Amygdala (tissue), 56 donors: ENCODE results near the gene KRTAP9-3.
"Not testable (repeated sequence)": the region's sequence is repeated elsewhere in the genome, so short reads cannot be mapped to it uniquely, and the experiment has no call there.

Experiments
- DNase-seq, 56 donors: peaks; one replicate each; lab custom pipeline; 2025; lab: John Stamatoyannopoulos, UW

KRTAP9-3 gene, protein sequence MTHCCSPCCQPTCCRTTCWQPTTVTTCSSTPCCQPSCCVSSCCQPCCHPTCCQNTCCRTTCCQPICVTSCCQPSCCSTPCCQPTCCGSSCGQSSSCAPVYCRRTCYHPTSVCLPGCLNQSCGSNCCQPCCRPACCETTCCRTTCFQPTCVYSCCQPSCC

DNA sequence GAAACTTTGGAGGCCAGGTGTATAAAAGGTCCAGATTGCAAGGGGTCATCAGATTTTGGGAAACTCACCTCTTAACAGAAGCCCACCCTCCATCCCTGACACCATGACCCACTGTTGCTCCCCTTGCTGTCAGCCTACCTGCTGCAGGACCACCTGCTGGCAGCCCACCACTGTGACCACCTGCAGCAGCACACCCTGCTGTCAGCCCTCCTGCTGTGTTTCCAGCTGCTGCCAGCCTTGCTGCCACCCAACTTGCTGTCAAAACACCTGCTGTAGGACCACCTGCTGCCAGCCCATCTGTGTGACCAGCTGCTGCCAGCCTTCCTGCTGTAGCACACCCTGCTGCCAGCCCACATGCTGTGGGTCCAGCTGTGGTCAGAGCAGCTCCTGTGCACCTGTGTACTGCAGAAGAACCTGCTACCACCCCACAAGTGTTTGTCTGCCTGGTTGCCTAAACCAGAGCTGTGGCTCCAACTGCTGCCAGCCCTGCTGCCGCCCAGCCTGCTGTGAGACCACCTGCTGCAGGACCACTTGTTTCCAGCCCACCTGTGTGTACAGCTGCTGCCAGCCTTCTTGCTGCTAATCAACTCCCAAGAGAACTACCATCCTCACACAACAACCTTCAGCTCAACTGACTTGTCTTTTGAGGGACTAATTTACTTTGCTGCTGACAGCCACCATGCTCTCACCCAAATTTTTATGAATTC, at the start of gene KRTAP9-3:
TSS of gene KRTAP9-3 (plus strand) at position 51 of the 707 bp plus-strand sequence. CDS start at position 104, 53 bp downstream.
- not testable (repeated sequence) for DNase-seq

DNA sequence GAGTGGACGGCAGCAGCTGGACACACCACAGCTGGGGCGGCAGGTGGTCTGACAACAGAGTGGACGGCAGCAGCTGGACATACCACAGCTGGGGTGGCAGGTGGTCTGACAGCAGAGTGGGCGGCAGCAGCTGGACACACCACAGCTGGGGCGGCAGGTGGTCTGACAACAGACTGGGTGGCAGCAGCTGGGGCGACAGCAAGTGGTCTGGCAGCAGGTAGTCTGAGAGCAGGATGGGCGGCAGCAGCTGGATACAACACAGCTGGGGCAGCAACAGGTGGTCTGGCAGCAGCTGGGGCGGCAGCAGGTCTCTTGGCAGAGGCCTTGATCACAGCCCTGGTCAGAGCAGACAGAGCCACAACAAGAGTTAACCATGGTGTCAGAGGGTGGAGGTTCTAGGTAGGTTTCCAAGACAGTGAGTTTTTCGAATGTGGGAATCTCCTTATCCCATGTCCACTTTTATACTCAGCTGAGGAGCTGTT, 47.7 kb upstream of the KRTAP9-3 start, which contains the start of gene KRTAP4-1:
TSS of gene KRTAP4-1 (minus strand) at position 432 of the 482 bp plus-strand sequence. CDS start at position 375, 57 bp downstream.
- no peak for DNase-seq

DNA sequence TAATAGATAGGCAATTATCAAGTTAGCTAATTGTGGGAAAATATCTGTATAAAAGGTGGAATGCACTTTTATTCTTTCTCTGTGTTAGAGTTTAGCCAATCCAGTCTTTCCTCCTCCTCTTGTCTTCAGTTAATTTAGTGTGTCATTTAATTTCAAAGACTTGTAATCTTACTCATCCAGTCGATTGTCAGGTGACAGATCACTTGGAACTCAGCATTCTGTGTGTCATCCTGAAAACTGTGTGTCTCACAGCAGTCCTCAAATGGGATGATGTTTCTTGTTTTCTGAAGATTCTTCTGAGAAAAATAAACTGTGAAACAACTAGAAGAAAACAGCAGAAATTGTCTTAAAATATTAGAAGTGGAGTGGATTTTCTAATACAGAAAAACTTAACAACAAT, 47.2 kb upstream of the KRTAP9-3 start:
- no peak for DNase-seq

DNA sequence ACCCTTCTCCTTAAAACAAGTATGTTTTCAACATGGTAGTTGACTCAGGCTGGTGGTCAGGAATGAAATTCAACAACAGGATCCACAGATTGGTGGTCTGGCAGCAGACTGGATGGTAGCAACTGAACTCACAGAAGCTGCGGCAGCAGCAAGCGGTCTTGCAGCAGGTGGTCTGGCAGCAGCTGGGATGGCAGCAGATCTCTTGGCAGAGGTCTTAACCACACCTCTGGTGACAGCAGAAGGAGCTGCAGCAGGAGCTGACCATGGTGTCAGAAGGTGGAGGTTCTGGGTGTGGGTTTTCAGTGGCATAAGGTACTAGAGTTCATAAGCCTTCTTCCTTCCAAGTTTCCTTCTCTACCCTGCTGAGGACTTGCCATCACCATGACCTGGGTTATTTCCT, 45.4 kb upstream of the KRTAP9-3 start:
- no peak for DNase-seq

DNA sequence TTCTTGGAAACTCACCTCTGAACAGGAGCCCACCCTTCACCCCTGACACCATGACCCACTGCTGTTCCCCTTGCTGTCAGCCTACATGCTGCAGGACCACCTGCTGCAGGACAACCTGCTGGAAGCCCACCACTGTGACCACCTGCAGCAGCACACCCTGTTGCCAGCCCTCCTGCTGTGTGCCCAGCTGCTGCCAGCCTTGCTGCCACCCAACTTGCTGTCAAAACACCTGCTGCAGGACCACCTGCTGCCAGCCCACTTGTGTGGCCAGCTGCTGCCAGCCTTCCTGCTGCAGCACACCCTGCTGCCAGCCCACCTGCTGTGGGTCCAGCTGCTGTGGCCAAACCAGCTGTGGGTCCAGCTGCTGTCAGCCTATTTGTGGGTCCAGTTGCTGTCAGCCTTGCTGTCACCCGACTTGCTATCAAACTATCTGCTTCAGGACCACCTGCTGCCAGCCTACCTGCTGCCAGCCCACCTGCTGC, 42.4 kb upstream of the KRTAP9-3 start, which contains the start of gene KRTAP9-1:
TSS of gene KRTAP9-1 (plus strand) at position 51 of the 482 bp plus-strand sequence. CDS start at position 51, 0 bp downstream.
- DNase-seq, result not testable (repeated sequence)

DNA sequence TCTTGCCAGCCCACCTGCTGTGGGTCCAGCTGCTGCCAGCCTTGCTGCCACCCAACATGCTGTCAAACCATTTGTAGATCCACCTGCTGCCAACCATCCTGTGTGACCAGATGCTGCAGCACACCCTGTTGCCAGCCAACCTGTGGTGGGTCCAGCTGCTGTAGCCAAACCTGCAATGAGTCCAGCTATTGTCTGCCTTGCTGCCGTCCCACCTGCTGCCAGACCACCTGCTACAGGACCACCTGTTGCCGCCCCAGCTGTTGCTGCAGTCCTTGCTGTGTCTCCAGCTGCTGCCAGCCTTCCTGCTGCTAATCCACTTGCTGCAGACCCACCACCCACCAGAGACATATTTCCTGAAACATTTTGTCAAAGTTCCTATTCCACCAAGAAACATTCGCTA, 41.9 kb upstream of the KRTAP9-3 start:
- DNase-seq, result no peak

DNA sequence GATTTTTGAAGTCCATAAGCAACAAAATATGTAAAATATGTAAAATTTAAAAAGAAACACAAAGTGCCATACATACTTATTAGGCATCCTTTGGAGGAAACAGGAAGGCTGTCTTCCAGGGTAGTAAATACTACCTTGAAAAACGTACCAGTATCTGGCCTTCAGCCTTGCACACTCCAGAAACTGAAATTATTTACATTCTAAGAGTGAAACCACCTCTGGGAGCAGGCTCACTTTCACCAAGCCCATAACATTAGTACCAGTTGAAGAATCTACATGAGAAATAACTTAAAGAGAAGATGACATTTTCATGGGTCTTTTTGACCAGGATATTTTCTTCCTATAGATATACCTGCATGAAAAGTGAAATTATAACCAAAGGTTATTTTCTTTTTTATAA, 36.2 kb upstream of the KRTAP9-3 start:
- DNase-seq, result no peak

DNA sequence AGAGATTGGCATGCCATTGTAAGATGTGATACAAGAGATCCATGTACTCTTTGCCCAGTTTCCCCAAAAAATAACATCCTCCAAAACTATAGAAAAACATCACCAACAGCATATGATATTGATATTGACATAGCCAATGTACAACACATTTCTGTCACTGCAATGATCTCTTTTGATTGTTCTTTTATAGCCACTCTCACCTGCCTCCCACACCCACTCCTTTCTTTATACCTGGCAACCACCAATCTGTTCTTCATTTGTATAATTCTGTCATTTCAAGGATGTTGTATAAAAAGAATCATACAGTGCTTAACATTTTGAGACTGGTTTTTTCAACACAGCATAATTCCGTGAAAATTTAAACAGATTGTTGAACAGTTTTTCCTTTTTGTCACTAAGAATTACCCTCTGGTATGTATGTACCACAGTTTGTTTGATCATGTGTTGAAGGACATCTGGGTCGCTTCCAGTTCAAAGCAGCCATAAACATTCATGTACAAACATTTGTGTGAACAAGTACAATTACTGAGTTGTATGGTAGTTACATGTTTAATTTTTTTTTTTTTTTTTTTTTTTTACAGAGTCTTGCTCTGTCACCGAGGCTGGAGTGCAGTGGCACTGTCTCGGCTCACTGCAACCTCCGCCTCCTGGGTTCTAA, 32.7 kb upstream of the KRTAP9-3 start:
- no peak for DNase-seq

DNA sequence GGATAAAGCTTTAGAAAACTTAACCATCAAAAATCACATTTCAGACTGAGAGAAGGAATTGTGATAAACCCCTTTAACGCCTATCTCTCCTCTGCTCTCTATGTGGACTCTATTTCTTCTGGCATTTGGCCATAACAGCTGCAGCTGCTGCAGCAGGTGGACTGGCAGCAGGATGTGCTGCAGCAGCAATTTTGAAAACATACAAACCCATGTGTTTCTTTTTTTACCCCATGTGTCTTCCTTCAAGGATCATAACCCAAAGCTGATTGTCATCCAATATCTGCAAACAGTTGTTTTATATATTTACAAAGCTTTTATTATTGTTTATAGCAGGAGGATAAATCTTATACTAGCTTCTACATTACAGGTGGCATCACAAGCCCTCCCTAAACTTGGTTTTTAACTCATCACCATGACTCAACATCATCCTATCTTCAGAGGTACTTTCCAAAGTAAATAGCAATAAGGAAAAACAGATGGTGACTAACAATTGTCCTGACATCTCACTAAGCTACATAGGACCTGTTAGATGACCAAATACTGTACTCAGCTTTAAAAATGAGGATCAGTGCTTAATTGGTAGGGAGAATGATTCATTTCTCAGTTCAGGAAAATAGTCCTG, 20.3 kb upstream of the KRTAP9-3 start:
- no peak for DNase-seq

DNA sequence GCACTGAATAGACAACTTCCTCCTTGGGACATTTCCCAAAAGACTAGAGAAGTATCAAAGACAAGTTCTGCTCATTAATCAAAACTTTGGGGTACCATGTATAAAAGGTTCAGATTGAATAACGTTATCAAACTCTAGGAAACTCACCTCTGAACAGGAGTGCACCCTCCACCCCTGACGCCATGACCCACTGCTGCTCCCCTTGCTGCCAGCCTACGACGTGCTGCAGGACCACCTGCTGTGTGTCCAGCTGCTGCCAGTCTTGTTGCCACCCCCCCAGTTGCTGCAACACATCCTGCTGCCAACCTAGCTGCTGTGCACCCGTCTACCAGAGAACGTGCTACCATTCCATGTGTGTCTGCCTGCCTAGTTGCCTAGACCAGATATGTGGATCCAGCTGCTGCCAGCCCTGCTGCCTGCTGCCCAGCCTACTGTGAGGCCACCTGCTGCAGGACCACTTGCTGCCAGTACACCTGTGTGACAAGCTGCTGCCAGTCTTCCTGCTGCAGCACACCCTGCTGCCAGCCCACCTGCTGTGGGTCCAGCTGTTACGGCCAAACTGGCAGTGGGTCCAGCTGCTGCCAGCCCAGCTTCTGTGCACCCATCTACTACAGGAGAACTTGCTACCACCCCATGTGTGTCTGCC, 19.6 kb upstream of the KRTAP9-3 start:
- DNase-seq, result no peak

DNA sequence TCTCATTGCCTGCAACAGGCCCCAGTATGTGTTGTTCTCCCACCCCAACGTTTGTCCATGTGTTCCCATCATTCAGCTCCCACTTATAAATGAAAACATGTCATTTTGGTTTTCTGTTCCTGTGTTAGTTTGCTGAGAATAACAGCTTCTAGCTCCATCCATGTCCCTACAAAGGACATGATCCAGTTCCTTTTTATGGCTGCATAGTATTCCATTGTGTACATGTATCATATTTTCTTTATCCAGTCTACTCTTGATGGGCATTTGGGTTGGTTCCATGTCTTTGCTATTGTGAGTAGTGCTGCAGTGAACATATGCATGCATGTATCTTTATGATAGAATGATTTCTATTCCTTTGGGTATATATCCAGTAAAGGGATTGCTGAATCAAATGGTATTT, 16.6 kb upstream of the KRTAP9-3 start:
- DNase-seq, result no peak

DNA sequence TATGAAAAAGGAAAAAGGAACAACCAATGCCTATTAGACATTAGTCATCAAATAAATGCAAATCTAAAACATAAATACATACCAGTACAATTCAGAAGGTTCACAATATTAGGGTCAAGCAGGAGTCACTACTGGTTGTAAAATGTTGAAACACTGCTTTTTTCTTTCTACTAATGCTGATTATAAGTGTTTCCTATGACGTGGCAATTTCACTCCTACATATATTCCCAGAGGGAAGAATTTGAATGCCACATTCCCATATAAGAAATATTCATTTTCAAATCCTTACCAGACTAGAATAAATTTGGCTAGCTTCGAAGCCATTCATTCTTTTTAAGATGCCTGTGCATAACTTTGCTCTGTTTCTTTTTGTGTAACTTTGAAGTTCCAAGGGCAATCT, 8.4 kb upstream of the KRTAP9-3 start:
- DNase-seq, result no peak

DNA sequence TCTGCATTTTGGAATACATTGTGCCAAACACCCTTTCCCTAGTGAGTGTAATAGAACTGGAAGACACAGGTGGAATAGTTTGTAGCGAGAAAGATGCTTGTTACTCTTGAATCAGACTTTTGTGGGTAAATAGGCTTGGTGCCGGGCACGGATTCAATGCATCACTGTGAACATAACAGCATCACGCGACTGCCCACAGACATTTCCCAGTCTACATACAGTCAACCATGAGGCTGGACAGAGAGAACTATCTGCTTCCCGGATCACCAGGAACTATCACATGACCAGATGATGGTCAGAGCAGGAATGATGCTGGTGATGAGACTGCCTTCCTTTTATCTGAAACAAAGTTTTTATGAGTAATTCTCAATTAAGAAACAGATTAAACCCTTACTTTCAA, 6.2 kb upstream of the KRTAP9-3 start:
- DNase-seq, result no peak

DNA sequence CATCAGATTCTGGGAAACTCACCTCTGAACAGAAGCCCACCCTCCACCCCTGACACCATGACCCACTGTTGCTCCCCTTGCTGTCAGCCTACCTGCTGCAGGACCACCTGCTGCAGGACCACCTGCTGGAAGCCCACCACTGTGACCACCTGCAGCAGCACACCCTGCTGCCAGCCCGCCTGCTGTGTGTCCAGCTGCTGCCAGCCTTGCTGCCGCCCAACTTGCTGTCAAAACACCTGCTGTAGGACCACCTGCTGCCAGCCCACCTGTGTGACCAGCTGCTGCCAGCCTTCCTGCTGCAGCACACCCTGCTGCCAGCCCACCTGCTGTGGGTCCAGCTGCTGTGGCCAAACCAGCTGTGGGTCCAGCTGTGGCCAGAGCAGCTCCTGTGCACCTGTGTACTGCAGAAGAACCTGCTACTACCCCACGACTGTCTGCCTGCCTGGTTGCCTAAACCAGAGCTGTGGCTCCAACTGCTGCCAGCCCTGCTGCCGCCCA, 5.6 kb upstream of the KRTAP9-3 start, which contains the start of gene KRTAP9-2:
TSS of gene KRTAP9-2 (plus strand) at position 51 of the 498 bp plus-strand sequence. CDS start at position 58, 7 bp downstream.
- not testable (repeated sequence) for DNase-seq

DNA sequence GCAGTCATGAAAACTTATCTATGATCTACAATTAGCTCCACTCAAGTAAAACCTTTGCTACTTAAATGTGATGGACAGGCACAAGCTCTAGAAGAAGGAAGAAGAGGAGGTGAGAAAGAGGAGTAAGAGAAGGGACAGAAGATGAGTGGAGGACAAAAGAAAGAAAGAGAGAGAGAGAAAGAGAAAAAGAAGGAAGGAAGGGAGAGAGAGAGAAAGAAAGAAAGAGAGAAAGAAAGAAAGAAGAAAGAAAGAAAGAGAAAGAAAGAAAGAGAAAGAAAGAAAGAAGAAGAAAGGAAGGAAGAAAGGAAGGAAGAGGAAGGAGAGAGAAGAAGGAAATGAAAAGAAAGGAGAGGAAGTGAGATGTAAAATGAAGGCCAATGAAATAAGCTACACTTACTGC, 2.2 kb upstream of the KRTAP9-3 start:
- no peak for DNase-seq

DNA sequence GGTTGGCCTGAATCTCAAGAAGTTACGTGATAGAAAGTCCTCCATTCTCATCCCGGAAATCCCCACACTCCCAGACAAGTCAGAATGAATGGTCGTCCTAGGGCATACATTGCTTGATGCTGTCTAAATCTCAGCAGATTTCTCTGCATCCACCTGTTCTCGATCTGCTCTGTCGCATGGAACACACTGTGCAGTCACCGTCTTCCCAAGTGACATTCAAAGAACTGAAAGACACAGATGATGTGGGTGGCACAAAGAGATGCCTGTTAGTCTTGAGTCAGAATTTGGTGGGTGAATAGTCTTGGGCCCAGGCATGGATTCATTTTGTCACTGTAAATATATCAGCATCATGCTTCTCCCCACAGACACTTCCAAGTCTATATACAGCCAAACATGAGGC, 518 bp upstream of the KRTAP9-3 start:
- no peak for DNase-seq

DNA sequence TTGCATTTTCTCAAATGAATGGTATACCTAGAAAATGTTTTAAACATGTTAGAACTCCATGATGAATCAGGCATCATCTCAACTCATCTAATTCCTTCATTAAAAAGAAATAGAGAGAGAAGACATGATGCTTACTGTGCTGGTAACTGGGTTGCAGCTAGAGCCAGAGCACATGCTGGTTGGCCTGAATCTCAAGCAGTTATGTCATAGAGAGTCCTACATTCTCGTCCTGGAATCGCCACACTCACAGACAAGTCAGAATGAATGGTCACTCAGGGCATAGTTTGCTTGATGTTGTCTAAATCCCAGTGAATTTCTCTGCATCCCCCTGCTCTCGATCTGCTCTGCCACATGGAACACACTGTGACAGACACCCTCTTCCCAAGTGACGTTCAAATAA, 4.9 kb downstream of the KRTAP9-3 start:
- not testable (repeated sequence) for DNase-seq

DNA sequence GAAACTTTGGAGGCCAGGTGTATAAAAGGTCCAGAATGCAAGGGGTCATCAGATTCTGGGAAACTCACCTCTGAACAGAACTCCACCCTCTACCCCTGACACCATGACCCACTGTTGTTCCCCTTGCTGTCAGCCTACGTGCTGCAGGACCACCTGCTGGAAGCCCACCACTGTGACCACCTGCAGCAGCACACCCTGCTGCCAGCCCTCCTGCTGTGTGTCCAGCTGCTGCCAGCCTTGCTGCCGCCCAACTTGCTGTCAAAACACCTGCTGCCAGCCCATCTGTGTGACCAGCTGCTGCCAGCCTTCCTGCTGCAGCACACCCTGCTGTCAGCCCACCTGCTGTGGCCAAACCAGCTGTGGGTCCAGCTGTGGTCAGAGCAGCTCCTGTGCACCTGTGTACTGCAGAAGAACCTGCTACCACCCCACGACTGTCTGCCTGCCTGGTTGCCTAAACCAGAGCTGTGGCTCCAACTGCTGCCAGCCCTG, 5.7 kb downstream of the KRTAP9-3 start, which contains the start of gene KRTAP9-8:
TSS of gene KRTAP9-8 (plus strand) at position 51 of the 489 bp plus-strand sequence. CDS start at position 104, 53 bp downstream.
- not testable (repeated sequence) for DNase-seq

DNA sequence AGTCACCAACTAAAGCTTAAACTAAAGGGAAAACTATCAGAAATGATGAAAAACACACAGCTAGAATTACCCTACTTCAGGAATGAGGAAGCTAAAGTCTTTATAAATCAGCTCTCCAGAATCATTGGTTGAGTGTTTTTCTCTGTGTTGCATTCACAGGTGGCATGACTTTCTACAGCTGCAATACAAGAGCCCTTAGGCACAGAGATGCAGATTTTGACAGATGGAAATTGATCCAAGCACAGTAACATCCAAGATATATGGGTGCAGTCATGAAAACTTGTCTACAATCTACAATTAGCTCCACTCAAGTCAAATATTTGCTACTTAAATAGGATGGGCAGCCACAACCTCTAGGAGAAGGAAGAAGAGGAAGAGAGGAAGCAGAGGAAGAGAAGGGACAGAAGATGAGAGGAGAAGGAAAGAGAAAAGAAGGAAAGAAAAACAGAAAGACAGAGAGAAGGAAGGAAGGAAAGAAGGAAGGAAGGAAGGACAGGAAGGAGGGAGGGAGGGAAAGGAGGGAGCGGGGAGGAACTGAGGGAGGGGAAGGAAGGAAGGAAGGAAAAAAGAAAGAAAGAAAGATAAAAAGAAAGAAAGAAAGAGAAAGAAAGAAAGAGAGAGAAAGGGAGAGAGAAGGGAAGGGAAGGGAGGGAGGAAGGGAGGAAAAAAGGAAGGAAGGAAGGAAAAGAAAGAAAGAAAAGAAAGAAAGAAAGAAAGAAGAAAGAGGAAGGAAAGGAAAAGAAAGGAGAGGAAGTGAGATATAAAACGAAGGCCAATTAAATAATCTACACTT, 14.9 kb downstream of the KRTAP9-3 start:
- not testable (repeated sequence) for DNase-seq
